ENCODE measurements around the gene PKD1. TPM values are rescaled to one million over a fixed set of nuclear protein-coding genes. Genes with fewer than 3 reads are reported as not detected.

The PKD1 gene
- total and polyA plus RNA-seq, 2 of the 13 experiments (the other 11 are each of a cell fraction or from before 2014, with no cell fraction given): 22.1 to 23.0 TPM

- peak; percentile 84; the same call in 1 of the 2 replicates for TF ChIP-seq CHCHD3 (CRISPR knock-in tag; IDR thresholded peaks at IDR 0.05)
- peak; percentile 29; the same call in 1 of the 2 replicates for TF ChIP-seq TFAP4 (IDR thresholded peaks at IDR 0.05; ENCODE audit: borderline replicate concordance, low read depth)
- TF ChIP-seq JARID2 (CRISPR knock-in tag; IDR thresholded peaks at IDR 0.05; ENCODE audit: insufficient replicate concordance): no peak
- peak; percentile 90 for TF ChIP-seq GABPA (IDR thresholded peaks at IDR 0.05; ENCODE audit: low read depth, low read length)
- peak; percentile 92 for TF ChIP-seq GABPA (CRISPR knock-in tag; IDR thresholded peaks at IDR 0.05; ENCODE audit: low read depth)
- no peak for TF ChIP-seq ZNF432 (CRISPR knock-in tag; IDR thresholded peaks at IDR 0.05; ENCODE audit: borderline replicate concordance)
- no peak for TF ChIP-seq KAT2B (IDR thresholded peaks at IDR 0.05; ENCODE audit: borderline replicate concordance, low read depth, low read length)
- TF ChIP-seq ZMAT3 (CRISPR knock-in tag; conservative IDR thresholded peaks at IDR 0.05): peak; percentile 81; the same call in 1 of the 2 replicates
- no peak for TF ChIP-seq ZFP36 (IDR thresholded peaks at IDR 0.05; ENCODE audit: borderline replicate concordance, low read depth, low read length, partially characterized antibody)
- TF ChIP-seq MEIS1 (CRISPR knock-in tag; IDR thresholded peaks at IDR 0.05; ENCODE audit: borderline replicate concordance): peak; percentile 35; the same call in 1 of the 2 replicates
- peak; percentile 71 for TF ChIP-seq NR0B2 (CRISPR knock-in tag; IDR thresholded peaks at IDR 0.05)
- TF ChIP-seq ZNF263 (CRISPR knock-in tag; IDR thresholded peaks at IDR 0.05): peak; percentile 62; the same call in 1 of the 2 replicates
- no peak for TF ChIP-seq PAX8 (CRISPR knock-in tag; IDR thresholded peaks at IDR 0.05; ENCODE audit: borderline replicate concordance)
- peak; percentile 45; the same call in 1 of the 2 replicates for TF ChIP-seq GMEB2 (CRISPR knock-in tag; IDR thresholded peaks at IDR 0.05; ENCODE audit: low read depth)
- no peak for TF ChIP-seq ZBTB46 (CRISPR knock-in tag; IDR thresholded peaks at IDR 0.05; ENCODE audit: borderline replicate concordance)
- TF ChIP-seq HHEX (CRISPR knock-in tag; IDR thresholded peaks at IDR 0.05): 0 out of 2 replicates have a peak, but pooled peaks have one; percentile 2
- TF ChIP-seq PCBP2 (optimal IDR thresholded peaks at IDR 0.05; ENCODE audit: low read depth, low read length, poor library complexity, severe bottlenecking): no peak
- TF ChIP-seq NFE2 (CRISPR knock-in tag; IDR thresholded peaks at IDR 0.05): no peak
- no peak; the same call in 1 of the 2 replicates for TF ChIP-seq BHLHE40 (IDR thresholded peaks at IDR 0.05; ENCODE audit: low read length)
These were observed 19.6 kb upstream of the PKD1 start, which contains the start of gene TRAF7 (continued) for GRCh38 chr16:2155091-2155950.
